Endothelial cell of umbilical vein (primary cell): ENCODE results near the gene DNAJB8.

Source experiments
- FOS ChIP-seq: IDR thresholded peaks from 2 replicates; pipeline ENCODE4 v1.6.1; 2011; ENCODE audit warnings: mild to moderate bottlenecking, low read length, moderate library complexity, borderline replicate concordance; ENCODE audit not compliant: insufficient read depth
- MYC ChIP-seq: IDR thresholded peaks from one replicate; pipeline ENCODE4 v1.6.1; 2011; ENCODE audit warnings: mild to moderate bottlenecking, low read depth, low read length
- POLR2A ChIP-seq: IDR thresholded peaks from 2 replicates; pipeline ENCODE4 v1.6.1; 2012; ENCODE audit warnings: low read depth, mild to moderate bottlenecking, control low read depth, low read length
- TF ChIP-seq, protein P1 (sequence below), 2 donors: IDR thresholded peaks; 1 replicate in 1 of 2; 2 replicates in 1 of 2; pipeline ENCODE4 v1.5.1; 2011; ENCODE audit warnings: low read length in 2 of 2, mild to moderate bottlenecking in 2 of 2, moderate library complexity in 2 of 2, control low read depth in 1 of 2, inconsistent platforms in 1 of 2, low read depth in 1 of 2; ENCODE audit not compliant: insufficient read depth in 1 of 2; ENCODE audit errors: extremely low read depth in 1 of 2

DNA sequence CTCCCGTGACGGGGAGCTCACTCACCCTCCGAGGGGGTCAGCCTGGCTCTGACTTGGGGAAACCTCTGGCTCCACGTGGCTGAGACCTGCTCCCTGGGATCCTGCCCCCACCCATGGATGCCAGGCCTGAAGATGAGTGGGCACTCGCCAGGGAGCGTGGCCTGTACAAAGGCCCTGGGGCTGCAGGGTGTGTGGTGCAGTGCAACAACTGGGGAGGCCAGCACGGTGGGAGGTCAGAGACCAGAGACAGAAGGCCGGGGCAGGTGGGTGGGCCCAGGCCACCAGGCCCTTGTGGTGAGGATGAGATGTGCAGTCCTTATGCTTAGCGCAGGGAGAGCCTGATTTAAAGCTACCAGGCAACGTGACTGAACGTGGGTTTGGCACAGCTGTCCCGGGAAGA is 5.0 kb downstream of the DNAJB8 start:
- no peak for TF ChIP-seq POLR2A
- TF ChIP-seq, protein P1, sequence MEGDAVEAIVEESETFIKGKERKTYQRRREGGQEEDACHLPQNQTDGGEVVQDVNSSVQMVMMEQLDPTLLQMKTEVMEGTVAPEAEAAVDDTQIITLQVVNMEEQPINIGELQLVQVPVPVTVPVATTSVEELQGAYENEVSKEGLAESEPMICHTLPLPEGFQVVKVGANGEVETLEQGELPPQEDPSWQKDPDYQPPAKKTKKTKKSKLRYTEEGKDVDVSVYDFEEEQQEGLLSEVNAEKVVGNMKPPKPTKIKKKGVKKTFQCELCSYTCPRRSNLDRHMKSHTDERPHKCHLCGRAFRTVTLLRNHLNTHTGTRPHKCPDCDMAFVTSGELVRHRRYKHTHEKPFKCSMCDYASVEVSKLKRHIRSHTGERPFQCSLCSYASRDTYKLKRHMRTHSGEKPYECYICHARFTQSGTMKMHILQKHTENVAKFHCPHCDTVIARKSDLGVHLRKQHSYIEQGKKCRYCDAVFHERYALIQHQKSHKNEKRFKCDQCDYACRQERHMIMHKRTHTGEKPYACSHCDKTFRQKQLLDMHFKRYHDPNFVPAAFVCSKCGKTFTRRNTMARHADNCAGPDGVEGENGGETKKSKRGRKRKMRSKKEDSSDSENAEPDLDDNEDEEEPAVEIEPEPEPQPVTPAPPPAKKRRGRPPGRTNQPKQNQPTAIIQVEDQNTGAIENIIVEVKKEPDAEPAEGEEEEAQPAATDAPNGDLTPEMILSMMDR (IDR thresholded peaks at IDR 0.05; ENCODE audit: extremely low read depth in 1 of 2, insufficient read depth in 1 of 2, low read depth in 1 of 2, low read length in 2 of 2) = no peak
- TF ChIP-seq MYC = no peak
- TF ChIP-seq FOS = no peak
